T-helper 2 cell treated with Interferon-gamma antibody and Interleukin-4, amounts not matched to agents 100 ng/mL and 5 ng/mL, for 36 hours (primary cell): ENCODE data around the gene CNP. TPM values are rescaled to one million over a fixed set of nuclear protein-coding genes. Genes with fewer than 3 reads are reported as not detected.

Source experiments
- intact Hi-C: fragments of 100-400 bp; cut with micrococcal nuclease; formaldehyde crosslinking; loops from one replicate; pipeline ENCODE4 v1.15.1; 2023
- total RNA-seq: library from RNA; stranded (reverse); gene quantifications from 2 replicates; pipeline ENCODE4 v1.2.3, GENCODE V29; 2022

The CNP gene
- total RNA-seq, 1 donor from 2014 or later: 80.6 TPM

DNA sequence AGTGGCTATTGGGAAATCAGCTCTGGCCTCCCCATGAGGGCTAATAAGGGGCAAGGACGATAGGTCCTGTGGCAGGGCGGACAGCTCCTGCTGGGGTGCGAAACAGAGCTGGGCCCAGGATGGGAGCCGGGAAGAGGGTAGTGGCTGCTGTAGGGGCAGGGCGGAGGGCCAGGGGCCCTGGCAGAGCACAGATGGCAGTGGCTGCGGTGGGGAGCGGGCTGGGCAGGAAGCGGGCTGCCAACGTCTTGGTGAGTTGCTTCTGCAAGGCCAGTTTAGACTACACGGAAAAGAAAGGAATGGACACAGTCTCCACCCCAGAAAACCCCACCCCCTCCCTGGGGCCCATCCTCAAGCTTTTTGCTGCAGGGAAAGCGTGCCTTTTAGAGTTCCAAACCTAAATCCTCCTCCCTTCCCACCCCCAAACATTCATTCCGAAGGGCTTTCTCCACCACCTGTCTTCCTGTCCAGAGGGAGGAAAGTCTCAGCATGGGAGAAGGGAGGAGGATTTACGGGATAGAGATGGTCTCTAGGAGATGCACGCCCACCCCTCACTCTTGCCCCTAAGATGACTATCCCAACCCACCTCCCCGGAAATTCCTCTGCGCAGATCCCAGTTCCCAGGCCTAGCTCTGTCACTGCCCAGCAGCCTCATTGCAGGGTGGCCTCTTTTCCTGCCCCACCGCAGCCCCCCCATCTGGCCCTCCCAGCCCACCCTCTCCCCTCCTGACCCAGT is 60.4 kb downstream of the CNP start:
- intact Hi-C loops: loop anchor here (5.0 to 10.0 kb wide), 2 partner anchors 40 to 292 kb away; partner anchors contain the start of gene HAP1

Other genes starting within 250 kb of the CNP start
- gene HAP1, start 232.2 kb upstream of the CNP start, total RNA-seq: 0.36 TPM in 2 replicates
- 0.73 and 0.93 TPM in 2 replicates for gene JUP, start 180.1 kb upstream of the CNP start, total RNA-seq
- 3.8 and 6.1 TPM in 2 replicates for gene P3H4, start 154.8 kb upstream of the CNP start, total RNA-seq
- 0.27 and 0.36 TPM in 2 replicates for gene FKBP10, start 153.8 kb upstream of the CNP start, total RNA-seq
- gene NT5C3B, start 130.6 kb upstream of the CNP start, total RNA-seq: 42.8 and 43.4 TPM in 2 replicates
- 0.07 and 0.09 TPM in 2 replicates for gene KLHL10, start 129.0 kb upstream of the CNP start, total RNA-seq
- gene KLHL11, start 101.4 kb upstream of the CNP start, total RNA-seq: 20.4 and 22.1 TPM in 2 replicates
- gene ACLY, start 47.8 kb upstream of the CNP start, total RNA-seq: 182 and 188 TPM in 2 replicates
- gene ODAD4, start 36.2 kb upstream of the CNP start, total RNA-seq: 0.66 and 0.73 TPM in 2 replicates
- gene DNAJC7, start 50.6 kb downstream of the CNP start, total RNA-seq: 103 and 111 TPM in 2 replicates
- gene NKIRAS2, start 53.3 kb downstream of the CNP start, total RNA-seq: 22.2 and 24.7 TPM in 2 replicates
- gene C17orf113, start 83.8 kb downstream of the CNP start, total RNA-seq: 0.05 and 0.11 TPM in 2 replicates
- not detected in 2 replicates for gene ZNF385C, start 131.7 kb downstream of the CNP start, total RNA-seq
- gene DHX58, start 145.9 kb downstream of the CNP start, total RNA-seq: 35.9 and 38.8 TPM in 2 replicates
- 45.4 and 45.5 TPM in 2 replicates for gene KAT2A, start 154.6 kb downstream of the CNP start, total RNA-seq
- not detected in 2 replicates for gene HSPB9, start 156.0 kb downstream of the CNP start, total RNA-seq
- 91.7 and 95.8 TPM in 2 replicates for gene RAB5C, start 188.2 kb downstream of the CNP start, total RNA-seq
- gene KCNH4, start 214.3 kb downstream of the CNP start, total RNA-seq: 0.11 and 0.16 TPM in 2 replicates
- gene HCRT, start 218.7 kb downstream of the CNP start, total RNA-seq: not detected in 2 replicates
- gene GHDC, start 227.7 kb downstream of the CNP start, total RNA-seq: 15.3 and 15.9 TPM in 2 replicates